ENCODE measurements around the gene ATF4. TPM values are rescaled to one million over a fixed set of nuclear protein-coding genes. Genes with fewer than 3 reads are reported as not detected.

Gene ATF4
- total and polyA plus RNA-seq, 2 of the 8 experiments (the other 6 are each of a cell fraction or from before 2014, with no cell fraction given), result 553 to 704 TPM

DNA sequence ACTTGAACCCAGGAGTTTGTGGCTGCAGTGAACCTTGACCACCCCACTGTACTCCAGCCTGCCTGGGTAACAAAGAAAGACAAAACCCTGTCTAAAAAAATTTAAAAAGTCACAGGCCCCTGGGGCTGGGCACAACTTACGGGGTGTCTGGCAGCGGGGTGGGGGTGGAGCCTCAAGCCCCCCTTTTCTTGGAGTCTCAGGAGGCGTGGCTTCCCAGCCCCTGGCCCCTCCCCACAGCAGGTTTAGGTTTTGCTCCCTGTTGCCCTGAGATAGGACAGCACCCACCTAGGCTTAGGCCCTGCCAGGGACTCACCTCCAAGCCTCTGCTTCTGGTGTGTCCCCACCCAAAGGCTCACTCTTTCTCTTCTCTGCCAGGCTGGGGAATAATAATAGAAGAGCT, 41.1 kb upstream of the ATF4 start:
- Histone ChIP-seq H4K91ac (replicated peaks; ENCODE audit: insufficient read length, low read length) (no peak overlapping the region), H3K9ac (replicated peaks in 1 of 4; ENCODE audit: extremely low read depth in 1 of 4, low read depth in 3 of 4, low read length in 3 of 4) (no peak overlapping the region), H2BK5ac (ENCODE audit: low read depth, low read length) (no peak overlapping the region), H3K4me1 (replicated peaks in 1 of 4; ENCODE audit: control insufficient read depth in 3 of 4, insufficient read depth in 4 of 4, low read length in 3 of 4) (peaks cover 4 to 12% (median 6%) of the 10 kb centered on the region in 4 experiments; a peak in 6 of 7 replicates), H4K20me1 (replicated peaks in 1 of 2; ENCODE audit: control insufficient read depth in 1 of 2, insufficient read depth in 2 of 2, low read length in 2 of 2) (peaks cover 9 to 15% of the 10 kb centered on the region in 2 experiments), H2BK12ac (ENCODE audit: low read depth, low read length) (no peak overlapping the region), H3K23ac (ENCODE audit: insufficient read length) (no peak overlapping the region), H3K79me1 (ENCODE audit: low read depth, low read length) (peaks cover 3% of the 10 kb centered on the region), H3K4me3 (ENCODE audit: extremely low read depth in 1 of 4, insufficient read depth in 2 of 4, low read depth in 3 of 4, low read length in 4 of 4) (no peak overlapping the region), H4K5ac (ENCODE audit: insufficient read length, low read depth, low read length) (no peak overlapping the region), H3K79me2 (ENCODE audit: control insufficient read depth in 1 of 2, insufficient read depth in 2 of 2, low read length in 2 of 2) (no peaks in the 10 kb centered on the region), H3K9me3 (ENCODE audit: insufficient read depth in 2 of 2, low read depth in 1 of 2, low read length in 1 of 2) (no peaks in the 10 kb centered on the region), H3K36me3 (ENCODE audit: control insufficient read depth in 2 of 4, insufficient read depth in 4 of 4, low read length in 3 of 4) (no peaks in the 10 kb centered on the region), H3K18ac (ENCODE audit: extremely low read depth, low read length) (no peak overlapping the region), H3K27me3 (replicated peaks in 1 of 4; ENCODE audit: control insufficient read depth in 3 of 4, extremely low read depth in 1 of 4, insufficient read depth in 3 of 4, low read length in 3 of 4) (no peaks in the 10 kb centered on the region; a peak in 1 of 7 replicates), H2BK20ac (ENCODE audit: low read length) (no peak overlapping the region), H3K23me2 (ENCODE audit: low read depth, low read length) (no peaks in the 10 kb centered on the region), H2AK5ac (ENCODE audit: low read depth, low read length) (no peak overlapping the region), H2AFZ (ENCODE audit: low read length) (no peak overlapping the region), H3K27ac (ENCODE audit: low read depth, low read length) (no peak overlapping the region), H2BK120ac (replicated peaks; ENCODE audit: low read depth, low read length) (no peak overlapping the region), H3K4ac (replicated peaks; ENCODE audit: insufficient read length, low read depth, low read length) (no peak overlapping the region), H3K4me2 (ENCODE audit: insufficient read depth in 1 of 2, low read depth in 2 of 2, low read length in 2 of 2) (no peak overlapping the region), H3K56ac (replicated peaks; ENCODE audit: insufficient read length, low read depth, low read length) (no peak overlapping the region), H3K14ac (ENCODE audit: insufficient read length) (no peak overlapping the region), H2BK15ac (ENCODE audit: low read length) (no peak overlapping the region), H4K8ac (ENCODE audit: extremely low read depth, insufficient read depth, low read length) (no peak overlapping the region)
- 74% methylated on average over 3 of the region's 3 CpGs; no CpG with 5 or more reads in 1 of the 2 experiments for WGBS, 2 experiments (ENCODE audit: extremely low coverage in 1 of 2, insufficient coverage in 1 of 2, insufficient read length in 1 of 2, insufficient replicate concordance in 2 of 2, low coverage in 1 of 2, low lambda C conversion rate in 2 of 2, missing lambda C conversion rate in 1 of 2)
- no peak for FAIRE-seq
- ChIA-PET POLR2A (ENCODE audit: partially characterized antibody) (interaction anchor here (0.7 to 2.0 kb wide), 11 partner anchors 10 to 165 kb away, joined by 3 to 7 read pairs (median 4); partner anchors contain the start of genes ATF4, RPL3 and TAB1), CTCF (ENCODE audit: partially characterized antibody) (interaction anchor here (0.6 to 11.1 kb wide), 11 partner anchors 11 to 328 kb away, joined by 3 to 120 read pairs (median 4); no protein-coding TSS in a partner anchor)
- no peak for DNase-seq (ENCODE audit: low read depth in 1 of 2, low spot score in 2 of 2)
- TF ChIP-seq POLR2AphosphoS5 (IDR thresholded peaks at IDR 0.05; ENCODE audit: low read depth, low read length), result no peak
- no peak for TF ChIP-seq HDAC2 (IDR thresholded peaks at IDR 0.05; ENCODE audit: borderline replicate concordance in 1 of 2, low read depth in 2 of 2, low read length in 2 of 2)
- TF ChIP-seq KDM1A (IDR thresholded peaks at IDR 0.05; ENCODE audit: borderline replicate concordance, low read length), result no peak
- no peak for TF ChIP-seq CHD1 (IDR thresholded peaks at IDR 0.05; ENCODE audit: low read depth, low read length)
- TF ChIP-seq EP300 (IDR thresholded peaks at IDR 0.05; ENCODE audit: borderline replicate concordance in 1 of 2, low read depth in 2 of 2, low read length in 2 of 2), result no peak
- TF ChIP-seq SP4 (IDR thresholded peaks at IDR 0.05; ENCODE audit: low read length), result no peak
- no peak for TF ChIP-seq TCF12 (IDR thresholded peaks at IDR 0.05; ENCODE audit: low read depth, low read length)
- no peak for TF ChIP-seq CREB1 (IDR thresholded peaks at IDR 0.05)
- no peak for TF ChIP-seq NANOG (IDR thresholded peaks at IDR 0.05; ENCODE audit: insufficient read depth, low read depth, low read length, poor library complexity, severe bottlenecking)
- TF ChIP-seq ATF2 (IDR thresholded peaks at IDR 0.05; ENCODE audit: low read length), result no peak
- TF ChIP-seq RAD21 (IDR thresholded peaks at IDR 0.05 in 1 of 2, conservative IDR thresholded peaks at IDR 0.05 in 1 of 2; ENCODE audit: low read depth in 2 of 2, low read length in 2 of 2), result no peak
- no peak for TF ChIP-seq MAFK (IDR thresholded peaks at IDR 0.05; ENCODE audit: low read depth, low read length)

Data from H1 (cell line).